NCI-H1436 (cell line): ENCODE measurements around the gene POU5F1.

Experiments
- DNase-seq: peaks from one replicate; lab custom pipeline; 2025; lab: John Stamatoyannopoulos, UW

POU5F1 gene

GRCh38 chr6:31138982-31139381 is 31.5 kb downstream of the POU5F1 start, which contains the start of gene PSORS1C2:
Gene PSORS1C2 (minus strand): TSS chr6:31139066. CDS start chr6:31139026, 40 bp downstream.
- no peak for DNase-seq

GRCh38 chr6:31135710-31136109 is 34.8 kb downstream of the POU5F1 start:
- no peak for DNase-seq

GRCh38 chr6:31132806-31133205 is 37.7 kb downstream of the POU5F1 start:
- no peak for DNase-seq

- no peak for DNase-seq
These were observed 38.9 kb downstream of the POU5F1 start for GRCh38 chr6:31131595-31131994.

- DNase-seq = no peak
These were observed 39.7 kb downstream of the POU5F1 start for GRCh38 chr6:31130751-31131150.

GRCh38 chr6:31129130-31129529 is 41.4 kb downstream of the POU5F1 start:
- no peak for DNase-seq

- DNase-seq = peak; percentile 41
These were observed 42.3 kb downstream of the POU5F1 start for GRCh38 chr6:31128093-31128676.

GRCh38 chr6:31126396-31127175 is 43.9 kb downstream of the POU5F1 start:
- no peak for DNase-seq

GRCh38 chr6:31125586-31126363 is 44.7 kb downstream of the POU5F1 start:
- DNase-seq = no peak

GRCh38 chr6:31125162-31125561 is 45.3 kb downstream of the POU5F1 start:
- DNase-seq = no peak

GRCh38 chr6:31122791-31123706 is 47.4 kb downstream of the POU5F1 start:
- DNase-seq = no peak

GRCh38 chr6:31121131-31121790 is 49.2 kb downstream of the POU5F1 start:
- no peak for DNase-seq

GRCh38 chr6:31120151-31120915 is 50.1 kb downstream of the POU5F1 start, which contains the start of gene CDSN:
Gene CDSN (minus strand): TSS chr6:31120446. CDS start chr6:31120419, 27 bp downstream.
- DNase-seq = no peak

GRCh38 chr6:31118178-31118577 is 52.3 kb downstream of the POU5F1 start:
- DNase-seq = no peak

GRCh38 chr6:31116661-31117385 is 53.7 kb downstream of the POU5F1 start:
- DNase-seq = no peak

- no peak for DNase-seq
These were observed 54.4 kb downstream of the POU5F1 start for GRCh38 chr6:31115941-31116560.

GRCh38 chr6:31114970-31115849 is 55.3 kb downstream of the POU5F1 start:
- DNase-seq = no peak

GRCh38 chr6:31114541-31114878 is 56.0 kb downstream of the POU5F1 start, which contains the start of gene PSORS1C1:
Gene PSORS1C1 (plus strand): TSS chr6:31114800. CDS start chr6:31129633, 14,833 bp downstream.
- no peak for DNase-seq
